Measurements from ENCODE around the gene FBXW8. TPM values are rescaled to one million over a fixed set of nuclear protein-coding genes. Genes with fewer than 3 reads are reported as not detected.
A peak's percentile ranks its signal among the peaks of the same experiment; 100 is the strongest.

FBXW8 gene
- total RNA-seq, 4 donors from 2014 or later: 29.3 to 45.5 (median 32.9) TPM

DNA sequence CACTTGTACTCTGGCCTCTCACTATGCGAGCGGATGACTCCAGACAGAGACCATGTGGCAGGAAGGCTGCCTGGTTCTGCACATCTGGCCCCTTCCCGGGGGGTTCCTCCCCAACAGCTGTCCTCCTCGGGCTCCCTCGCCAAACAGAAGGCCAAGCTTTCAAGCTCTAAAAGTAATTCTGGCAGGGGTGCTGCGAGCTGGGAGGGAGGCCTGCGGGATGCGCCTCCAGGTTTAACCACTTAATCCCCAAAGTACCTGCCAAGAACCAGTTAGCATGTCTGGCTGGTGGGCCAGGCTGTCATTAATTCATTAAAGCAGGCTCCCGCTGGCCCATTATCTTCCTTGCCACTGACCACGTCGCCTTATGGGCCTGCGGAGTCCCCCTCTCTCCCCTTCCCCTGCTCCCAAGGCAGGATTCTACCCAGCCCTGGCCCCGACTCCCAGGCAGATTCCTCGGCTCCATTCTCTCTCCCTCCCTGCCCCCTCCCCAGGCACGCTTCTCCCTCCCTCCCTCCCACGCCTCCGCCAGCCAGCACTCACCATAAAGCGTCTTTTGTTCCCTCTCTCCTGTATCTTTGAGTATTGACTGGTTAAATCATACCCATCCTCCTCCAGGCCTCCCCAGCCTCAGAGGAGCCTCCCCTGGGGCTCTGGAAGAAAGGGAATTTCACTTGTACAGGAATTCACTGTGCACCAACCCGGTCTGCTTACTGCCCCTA is 34.4 kb upstream of the FBXW8 start:
- Histone ChIP-seq H3K4me1 (peaks cover 9 to 28% of the 10 kb centered on the region in 2 donors), H3K27me3 (no peaks in the 10 kb centered on the region), H3K9me3 (no peaks in the 10 kb centered on the region), H3K4me3 (replicated peaks in 1 of 3) (no peak overlapping the region), H3K36me3 (no peaks in the 10 kb centered on the region), H3K27ac (no peak overlapping the region)
- intact Hi-C loops (cut with DNase I): no loop called here
- no peak for DNase-seq
- 35 to 38% methylated on average over 19 of the region's 19 CpGs for WGBS, 2 donors
- no peak for TF ChIP-seq POLR2A (IDR thresholded peaks at IDR 0.05)
- TF ChIP-seq, protein P1, sequence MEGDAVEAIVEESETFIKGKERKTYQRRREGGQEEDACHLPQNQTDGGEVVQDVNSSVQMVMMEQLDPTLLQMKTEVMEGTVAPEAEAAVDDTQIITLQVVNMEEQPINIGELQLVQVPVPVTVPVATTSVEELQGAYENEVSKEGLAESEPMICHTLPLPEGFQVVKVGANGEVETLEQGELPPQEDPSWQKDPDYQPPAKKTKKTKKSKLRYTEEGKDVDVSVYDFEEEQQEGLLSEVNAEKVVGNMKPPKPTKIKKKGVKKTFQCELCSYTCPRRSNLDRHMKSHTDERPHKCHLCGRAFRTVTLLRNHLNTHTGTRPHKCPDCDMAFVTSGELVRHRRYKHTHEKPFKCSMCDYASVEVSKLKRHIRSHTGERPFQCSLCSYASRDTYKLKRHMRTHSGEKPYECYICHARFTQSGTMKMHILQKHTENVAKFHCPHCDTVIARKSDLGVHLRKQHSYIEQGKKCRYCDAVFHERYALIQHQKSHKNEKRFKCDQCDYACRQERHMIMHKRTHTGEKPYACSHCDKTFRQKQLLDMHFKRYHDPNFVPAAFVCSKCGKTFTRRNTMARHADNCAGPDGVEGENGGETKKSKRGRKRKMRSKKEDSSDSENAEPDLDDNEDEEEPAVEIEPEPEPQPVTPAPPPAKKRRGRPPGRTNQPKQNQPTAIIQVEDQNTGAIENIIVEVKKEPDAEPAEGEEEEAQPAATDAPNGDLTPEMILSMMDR (IDR thresholded peaks at IDR 0.05): no peak

GRCh38 chr12:116878567-116879508 is 31.9 kb upstream of the FBXW8 start:
- intact Hi-C loops (cut with DNase I): no loop called here
- H3K4me3 ChIP-seq (replicated peaks in 1 of 3): peak overlapping the region in 1 of 3 donors; percentile 19
- no peaks in the 10 kb centered on the region for H3K9me3 ChIP-seq
- TF ChIP-seq, protein P1 (IDR thresholded peaks at IDR 0.05): no peak
- no peak for TF ChIP-seq POLR2A (IDR thresholded peaks at IDR 0.05)
- 4 to 5% methylated on average over 44 to 55 of the region's 55 CpGs for WGBS, 2 donors
- peaks cover 9% of the 10 kb centered on the region for H3K27me3 ChIP-seq
- H3K4me1 ChIP-seq: peaks cover 18 to 37% of the 10 kb centered on the region in 2 donors
- DNase-seq: no peak
- no peaks in the 10 kb centered on the region for H3K36me3 ChIP-seq
- H3K27ac ChIP-seq: no peak overlapping the region

GRCh38 chr12:116879509-116880212 is 31.1 kb upstream of the FBXW8 start:
- peaks cover 18 to 37% of the 10 kb centered on the region in 2 donors for H3K4me1 ChIP-seq
- WGBS, 2 donors: 3% methylated on average over 21 to 40 of the region's 52 CpGs
- no peaks in the 10 kb centered on the region for H3K9me3 ChIP-seq
- peaks cover 9% of the 10 kb centered on the region for H3K27me3 ChIP-seq
- H3K36me3 ChIP-seq: no peaks in the 10 kb centered on the region
- peak overlapping the region in 1 of 3 donors; percentile 19 for H3K4me3 ChIP-seq (replicated peaks in 1 of 3)
- TF ChIP-seq POLR2A (IDR thresholded peaks at IDR 0.05): no peak
- TF ChIP-seq, protein P1 (IDR thresholded peaks at IDR 0.05): no peak
- intact Hi-C loops (cut with DNase I): no loop called here
- no peak overlapping the region for H3K27ac ChIP-seq
- DNase-seq: no peak

DNA sequence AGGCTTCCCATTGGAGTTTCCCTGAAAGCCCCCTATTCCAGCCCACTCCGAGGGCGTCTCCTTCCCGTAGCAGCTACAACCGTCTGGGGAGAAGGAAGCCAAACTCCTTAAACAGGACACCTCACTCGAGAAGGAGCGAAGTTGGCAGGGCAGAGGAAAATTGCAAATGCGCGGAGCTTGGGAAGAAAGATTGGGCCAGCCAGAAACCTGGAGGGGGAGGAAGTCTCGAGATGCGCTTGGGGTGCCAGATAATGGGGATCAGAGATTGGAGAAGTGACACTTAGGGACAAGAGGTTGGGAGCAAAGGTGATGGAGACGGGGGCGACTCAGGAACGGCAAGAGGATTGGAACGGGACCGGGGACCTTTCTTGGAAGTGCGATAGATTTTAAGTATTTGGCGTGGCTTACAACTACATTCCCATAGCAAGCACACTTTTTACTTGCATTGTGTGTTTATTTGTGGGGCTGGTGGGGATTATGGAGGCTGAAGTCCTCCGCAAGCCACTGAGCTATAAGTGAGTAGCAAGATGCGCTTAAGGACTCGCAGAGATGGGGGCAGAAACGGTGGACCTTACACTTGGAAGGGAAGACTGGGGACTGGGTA is 30.4 kb upstream of the FBXW8 start:
- Histone ChIP-seq H3K36me3 (no peaks in the 10 kb centered on the region), H3K9me3 (no peaks in the 10 kb centered on the region), H3K4me1 (peaks cover 18 to 37% of the 10 kb centered on the region in 2 donors), H3K27ac (no peak overlapping the region), H3K27me3 (peaks cover 9% of the 10 kb centered on the region), H3K4me3 (replicated peaks in 1 of 3) (peak overlapping the region in 1 of 3 donors; percentile 19)
- 3 to 6% methylated on average over 20 to 21 of the region's 21 CpGs for WGBS, 2 donors
- TF ChIP-seq POLR2A (IDR thresholded peaks at IDR 0.05): no peak
- TF ChIP-seq, protein P1 (IDR thresholded peaks at IDR 0.05): no peak
- DNase-seq: no peak
- intact Hi-C loops (cut with DNase I): no loop called here

Data from thyroid gland (tissue), 4 donors.